NCI-H1417 (cell line): ENCODE results near the gene MUC20.

ENCODE experiments used
- DNase-seq, 3 experiments: peaks; one replicate each; lab custom pipeline; 2025; lab: John Stamatoyannopoulos, UW

Gene MUC20

DNA sequence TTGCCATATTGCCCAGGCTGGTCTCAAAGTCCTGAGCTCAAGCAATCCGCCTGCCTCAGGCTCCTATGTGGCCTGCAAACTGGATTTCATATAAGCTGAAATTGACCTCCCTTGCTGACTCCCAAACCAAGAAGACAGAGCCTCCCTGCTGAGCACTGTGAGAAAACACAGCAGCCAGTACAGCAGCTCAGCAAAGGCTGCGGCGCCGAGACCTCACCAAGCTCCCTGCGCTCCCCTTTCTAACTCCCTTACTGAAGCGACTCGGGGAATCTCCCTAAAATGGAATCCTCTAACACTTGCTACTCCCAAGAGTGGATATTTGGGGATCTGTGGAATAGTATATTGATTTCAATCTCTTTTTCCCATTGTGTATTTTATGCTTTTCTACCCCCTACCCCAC is 34.6 kb downstream of the MUC20 start:
- DNase-seq, result no peak

DNA sequence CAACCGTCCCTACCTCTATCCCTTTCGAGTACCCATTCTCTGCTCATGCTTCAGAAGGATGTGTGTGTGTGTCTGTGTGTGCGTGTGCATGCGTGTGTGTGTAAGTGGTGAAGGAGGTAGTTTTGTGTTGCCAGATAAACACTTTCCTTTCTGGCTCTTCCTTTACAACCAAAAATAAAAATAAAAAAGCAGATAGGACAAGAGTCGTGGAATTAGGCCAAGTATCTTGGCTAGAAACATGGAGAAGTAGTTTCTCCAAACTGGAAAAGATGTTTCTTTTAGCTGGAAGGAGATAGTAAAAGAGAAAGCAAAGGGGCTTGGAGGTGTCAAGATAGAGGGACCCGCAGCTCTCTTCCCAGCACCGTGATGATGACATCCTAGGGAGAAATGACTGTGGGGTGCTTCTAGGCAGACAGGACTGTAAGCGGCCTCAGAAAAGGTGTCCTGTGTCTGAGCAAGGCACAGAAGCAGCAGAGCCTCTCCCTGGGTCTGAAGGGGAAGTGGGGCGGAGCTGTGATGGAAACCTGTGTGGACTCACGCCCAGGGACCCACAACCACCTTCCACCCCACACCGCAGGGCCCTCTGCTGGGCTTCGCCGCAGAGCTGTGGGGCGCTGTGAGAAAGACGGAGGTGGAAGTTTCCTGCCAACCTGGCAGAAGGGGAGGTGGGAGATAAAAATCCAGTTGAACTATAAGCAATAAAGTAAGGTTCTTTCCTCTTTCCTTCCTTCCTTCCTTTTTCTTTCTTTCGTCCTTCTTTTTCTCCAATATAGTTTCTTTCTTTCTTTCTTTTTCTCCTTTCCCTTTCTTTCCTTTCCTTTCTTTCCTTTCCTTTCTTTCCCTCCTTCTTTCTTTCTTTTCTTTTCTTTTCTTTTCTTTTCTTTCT is 35.3 kb downstream of the MUC20 start:
- no peak for DNase-seq

DNA sequence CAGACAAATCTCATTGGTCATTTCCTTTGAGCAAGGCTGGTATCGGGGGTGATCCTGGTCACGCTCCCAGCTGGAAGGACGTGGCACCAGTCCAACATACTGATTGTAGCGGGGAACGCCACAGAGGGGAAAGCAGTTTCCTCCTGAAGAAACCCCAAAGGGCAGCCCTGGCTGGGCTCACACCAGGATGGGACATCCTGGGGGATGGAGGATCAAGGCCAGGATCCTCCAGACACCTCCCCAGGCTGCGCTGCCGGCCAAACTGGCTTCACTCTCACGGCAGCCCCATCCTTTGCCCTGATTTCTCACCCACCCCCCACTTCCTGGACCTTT is 36.6 kb downstream of the MUC20 start:
- DNase-seq, result no peak

DNA sequence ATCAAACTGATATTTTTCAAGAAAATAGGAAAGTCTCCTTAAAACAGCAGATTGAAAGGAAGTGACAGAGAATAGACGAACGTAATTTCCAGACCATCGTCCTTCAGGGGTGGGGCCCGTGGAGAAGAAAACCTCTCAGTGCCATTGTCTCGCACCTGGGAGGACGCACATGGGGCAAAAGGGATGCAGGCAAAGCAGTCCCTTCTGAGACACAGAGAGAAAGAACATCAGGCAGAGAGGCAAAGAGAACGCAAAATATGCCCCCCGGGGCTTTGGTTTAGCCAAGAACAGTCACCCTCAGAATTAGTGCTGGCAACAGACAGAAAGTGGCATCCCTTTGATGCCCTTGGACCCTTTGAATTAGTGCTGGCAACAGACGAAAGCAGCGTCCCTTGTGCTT is 37.0 kb downstream of the MUC20 start:
- DNase-seq, result no peak

DNA sequence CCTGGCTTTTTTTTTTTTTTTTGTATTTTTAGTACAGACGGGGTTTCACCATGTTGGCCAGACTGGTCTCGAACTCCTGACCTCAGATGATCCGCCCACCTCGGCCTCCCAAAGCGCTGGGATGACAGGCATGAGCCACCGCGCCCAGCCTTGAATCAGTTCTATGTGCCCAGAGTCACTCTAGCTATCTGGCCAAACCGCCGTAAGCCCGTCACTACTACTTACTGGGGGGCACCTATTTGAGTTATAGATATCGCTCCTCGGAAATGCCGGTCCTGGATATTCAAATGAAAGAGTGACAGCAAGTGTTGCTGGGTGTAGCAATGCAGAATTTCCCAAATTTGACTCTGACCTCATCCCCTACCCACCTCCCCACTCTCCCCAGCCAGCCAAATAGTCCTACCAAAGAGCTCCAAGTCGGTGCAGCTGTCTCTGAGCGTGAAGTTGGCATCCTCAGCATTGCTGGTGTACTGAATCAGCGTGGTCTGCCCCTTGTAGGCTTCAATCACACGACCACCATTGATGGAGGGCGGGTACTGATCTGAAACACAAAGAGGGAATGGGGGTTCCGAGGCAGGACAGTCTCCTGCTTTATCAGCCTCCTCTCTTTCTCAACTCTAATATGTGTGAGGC is 38.1 kb downstream of the MUC20 start:
- no peak for DNase-seq

DNA sequence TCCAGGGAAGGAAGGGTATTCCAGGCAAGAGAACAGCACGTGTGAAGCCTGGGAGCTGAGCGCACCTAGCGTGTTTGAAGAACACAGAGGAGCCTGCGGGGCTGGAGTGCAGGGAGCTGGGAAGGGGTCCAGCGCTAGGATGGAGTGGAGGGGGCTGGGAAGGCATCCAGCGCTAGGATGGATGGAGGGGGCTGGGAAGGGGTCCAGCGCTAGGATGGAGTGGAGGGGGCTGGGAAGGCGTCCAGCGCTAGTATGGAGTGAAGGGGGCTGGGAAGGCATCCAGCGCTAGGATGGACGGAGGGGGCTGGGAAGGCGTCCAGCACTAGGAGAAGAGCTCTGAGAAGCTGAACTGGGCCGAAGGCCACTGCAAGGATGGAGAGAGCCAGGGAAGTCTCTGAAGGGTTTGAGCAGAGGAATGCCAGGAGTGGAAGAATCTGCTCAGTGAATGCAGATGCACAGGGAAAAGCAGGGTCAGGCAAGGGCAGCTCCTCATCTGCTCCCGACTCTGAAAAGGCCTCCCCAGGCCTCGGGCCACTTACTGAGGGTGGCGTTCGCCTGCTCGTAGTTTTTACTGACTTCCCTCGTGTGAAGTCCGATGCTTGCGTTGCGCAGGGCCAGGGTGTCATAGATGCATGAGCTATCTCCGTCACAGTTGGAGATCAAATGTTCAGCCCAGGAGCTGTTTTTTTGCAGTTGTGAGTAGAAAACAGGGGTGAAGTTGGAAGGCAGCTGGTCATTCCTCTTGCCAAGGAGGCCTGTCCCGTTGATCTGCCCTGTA is 39.8 kb downstream of the MUC20 start:
- no peak for DNase-seq

DNA sequence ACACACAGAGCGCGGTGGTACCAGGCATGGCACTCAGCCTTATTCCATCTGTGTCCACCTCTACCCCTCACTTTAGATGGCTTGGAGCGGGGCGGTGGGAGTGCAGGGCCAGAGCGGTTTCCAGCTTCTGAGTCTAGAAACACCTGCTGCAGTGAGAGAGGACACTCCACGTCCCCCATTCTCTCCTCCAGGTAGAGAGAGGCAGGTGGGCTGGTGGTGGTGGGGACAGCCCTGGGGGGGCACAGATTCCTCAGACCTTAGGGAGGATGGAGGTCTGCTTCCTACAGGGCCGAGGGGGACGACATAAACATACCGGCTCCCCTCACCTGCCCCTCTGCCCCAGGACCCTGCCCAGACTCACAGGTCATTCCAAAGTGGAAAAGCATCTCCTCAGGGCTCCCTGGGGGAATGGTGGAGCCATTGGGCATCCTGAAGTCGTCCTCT is 40.4 kb downstream of the MUC20 start:
- DNase-seq, result no peak

DNA sequence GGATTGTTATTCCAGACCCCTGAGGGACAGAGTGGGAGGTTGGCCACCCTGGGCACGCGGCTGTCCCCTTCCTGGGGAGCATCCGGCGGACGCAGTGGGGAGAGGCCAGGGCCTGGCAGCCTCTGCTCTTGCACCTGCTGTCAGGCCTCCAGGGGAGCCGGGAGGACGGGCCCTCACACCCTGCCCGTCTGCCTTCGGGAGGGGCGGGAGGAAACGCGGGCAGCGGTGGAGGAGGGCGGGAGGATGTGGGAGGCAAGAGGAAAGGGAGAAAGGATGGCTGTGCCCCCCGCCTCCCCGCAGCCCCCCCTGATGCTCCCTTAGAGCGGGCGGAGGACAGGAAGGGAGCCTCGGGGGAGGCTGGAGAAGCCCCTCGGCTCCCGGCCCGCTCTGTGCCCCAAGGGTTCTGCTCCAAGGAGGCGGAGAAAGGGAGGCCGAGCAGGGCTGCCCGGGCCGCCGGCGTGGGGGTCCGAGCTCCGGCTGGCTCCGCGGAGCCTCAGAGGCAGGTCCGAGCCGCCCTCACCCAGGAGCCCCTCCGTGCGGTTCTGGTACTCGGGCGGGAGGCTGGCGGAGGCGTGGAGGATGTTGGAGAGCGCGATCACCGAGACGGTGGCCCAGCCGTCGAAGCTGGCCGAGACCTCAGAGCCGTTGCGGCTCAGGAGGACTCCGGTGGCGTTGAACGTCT is 40.9 kb downstream of the MUC20 start:
- peak in 1 of 3 experiments; percentile 8 for DNase-seq

DNA sequence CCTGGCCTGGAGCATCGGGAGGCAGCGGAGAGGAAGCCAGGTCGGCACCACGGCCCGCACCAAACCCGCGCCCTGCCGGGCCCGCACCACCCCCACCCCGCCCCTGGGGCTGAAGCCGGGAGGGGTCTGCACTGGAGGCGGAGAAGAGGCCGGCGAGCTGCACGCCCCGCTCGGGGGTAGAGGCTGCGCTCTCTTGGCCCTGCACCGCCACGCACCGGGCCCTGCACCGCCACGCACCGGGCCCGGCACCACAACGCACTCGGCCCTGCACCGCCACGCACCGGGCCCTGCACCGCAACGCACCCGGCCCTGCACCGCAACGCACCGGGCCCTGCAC is 41.4 kb downstream of the MUC20 start:
- no peak for DNase-seq

DNA sequence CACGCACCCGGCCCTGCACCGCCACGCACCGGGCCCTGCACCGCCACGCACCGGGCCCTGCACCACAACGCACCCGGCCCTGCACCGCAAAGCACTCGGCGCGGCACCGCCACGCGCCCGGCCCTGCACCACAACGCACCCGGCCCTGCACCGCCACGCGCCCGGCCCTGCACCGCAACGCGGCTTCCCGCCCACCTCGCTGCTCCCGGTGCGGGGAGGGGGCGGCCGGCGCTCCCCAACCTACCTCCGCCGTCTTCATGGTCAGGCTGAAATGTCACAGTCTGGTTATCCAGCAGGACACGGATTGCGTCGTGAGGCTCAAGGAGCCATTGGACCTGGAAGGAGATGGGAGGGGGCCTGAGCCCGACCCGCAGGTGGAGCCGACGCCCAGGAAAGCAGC is 41.8 kb downstream of the MUC20 start:
- DNase-seq, result no peak

DNA sequence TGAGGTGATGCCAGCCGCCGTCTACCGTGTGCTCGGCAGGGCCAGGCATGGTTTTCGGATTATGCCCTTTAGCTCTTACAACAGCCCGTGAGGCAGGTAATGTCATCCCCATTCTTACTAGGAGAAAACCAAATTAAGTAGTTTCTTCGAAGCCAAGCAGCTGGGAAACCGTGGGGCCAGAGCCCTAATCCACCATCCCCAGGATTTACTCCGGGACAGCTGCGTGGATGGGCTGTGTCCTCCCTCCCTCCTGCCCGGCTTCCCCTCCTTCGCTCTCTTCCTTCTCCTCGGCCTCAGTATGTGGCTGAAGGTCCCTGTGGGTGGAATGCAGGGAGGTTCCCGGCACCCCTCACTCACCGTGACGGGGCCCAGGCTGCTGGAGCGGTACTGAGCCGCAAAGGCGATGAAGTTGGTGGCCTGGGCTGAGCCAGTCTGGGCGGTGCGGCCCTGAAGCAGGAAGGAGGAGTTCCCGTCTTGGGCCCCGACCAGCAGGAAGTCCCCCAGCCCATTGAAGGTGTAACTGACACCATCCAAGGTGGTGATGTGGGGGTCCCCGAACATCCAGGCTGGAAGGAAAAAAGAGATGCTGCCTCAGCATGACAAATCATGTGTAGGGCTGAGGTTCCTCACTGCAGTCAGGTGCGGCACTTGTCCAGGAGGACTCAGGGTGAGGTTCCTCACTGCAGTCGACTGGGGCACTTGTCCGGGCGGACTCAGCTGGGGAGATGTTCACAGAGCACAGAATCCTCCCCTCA is 42.5 kb downstream of the MUC20 start:
- no peak for DNase-seq

DNA sequence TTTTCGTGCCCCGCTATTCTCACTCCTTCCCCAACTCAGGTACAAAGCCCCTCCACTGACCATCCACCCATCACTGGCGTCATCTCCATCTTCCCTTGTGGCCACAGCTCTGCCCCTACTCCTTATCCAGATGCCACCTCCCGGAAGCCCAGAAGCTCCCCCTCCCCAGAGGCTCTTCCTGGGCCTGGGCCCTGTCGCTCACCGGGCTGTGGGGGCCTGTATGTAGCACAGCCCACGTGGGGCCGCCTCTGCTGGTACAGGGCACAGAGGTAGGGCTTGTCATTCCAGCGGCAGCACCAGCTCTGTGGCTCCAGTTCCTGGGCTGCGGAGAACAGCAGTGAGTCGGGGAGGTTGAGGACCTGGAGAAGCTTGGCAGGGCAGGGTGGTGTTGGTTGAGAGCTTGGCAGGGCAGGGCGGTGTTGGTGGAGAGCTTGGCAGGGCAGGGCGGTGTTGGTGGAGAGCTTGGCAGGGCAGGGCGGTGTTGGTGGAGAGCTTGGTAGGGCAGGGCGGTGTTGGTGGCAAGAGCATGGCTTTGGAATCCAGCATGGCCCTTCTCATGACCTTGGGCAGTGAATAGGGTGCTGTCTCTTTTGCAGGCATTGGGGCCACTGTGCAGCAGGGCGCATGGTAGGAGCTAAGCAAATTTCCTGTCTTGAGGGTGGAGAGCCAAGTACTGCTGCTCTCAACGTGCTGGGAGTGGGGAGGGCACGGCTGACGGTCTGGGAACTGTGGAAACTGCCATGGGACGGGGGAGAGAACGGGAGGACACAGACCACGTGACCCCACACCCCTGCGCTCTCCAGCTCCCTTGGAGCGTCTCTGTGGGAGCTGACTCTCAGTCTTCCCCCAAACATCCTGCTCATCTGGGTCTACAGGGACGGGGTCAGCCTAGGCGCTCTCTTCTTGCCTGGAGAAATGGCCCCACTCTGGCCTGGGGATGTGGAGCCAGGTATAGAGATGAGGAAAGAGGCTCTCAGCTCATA is 43.4 kb downstream of the MUC20 start:
- no peak for DNase-seq

DNA sequence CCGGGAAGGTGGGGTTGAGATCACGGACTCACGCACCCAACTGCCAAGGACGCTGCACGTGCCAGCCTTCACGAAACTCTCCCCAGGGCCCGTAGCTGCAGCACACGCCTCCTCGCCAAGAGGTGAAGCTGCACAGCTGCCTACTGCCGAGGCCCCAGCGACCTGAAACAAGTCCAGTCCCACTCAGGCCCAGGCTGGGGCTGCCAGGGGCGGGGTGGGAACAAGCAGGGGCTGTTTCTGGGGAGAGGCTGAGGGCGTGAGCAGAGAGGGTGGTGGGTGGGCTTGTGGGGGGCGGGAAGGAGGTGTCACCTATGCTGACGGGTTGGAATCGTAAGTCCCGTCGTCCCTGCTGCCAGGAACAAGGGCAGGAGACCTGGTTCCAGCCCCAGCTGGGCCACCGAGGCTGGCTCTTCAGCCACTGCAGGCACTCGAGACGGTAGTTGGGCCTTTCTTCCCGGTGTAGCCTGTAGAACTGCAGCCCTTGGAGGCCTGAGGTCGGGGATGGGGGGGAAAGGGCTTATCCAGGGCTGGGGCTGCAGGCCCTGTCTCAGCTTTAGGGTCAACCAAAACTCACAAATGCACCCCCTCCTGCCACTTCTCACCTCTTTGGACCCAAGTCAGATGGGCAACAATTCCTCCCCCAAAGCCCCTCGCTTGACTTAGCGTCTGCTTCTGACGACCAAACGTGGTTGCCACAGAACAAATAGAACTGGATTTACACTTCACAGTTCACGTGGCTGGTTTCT is 44.4 kb downstream of the MUC20 start:
- DNase-seq, result no peak

DNA sequence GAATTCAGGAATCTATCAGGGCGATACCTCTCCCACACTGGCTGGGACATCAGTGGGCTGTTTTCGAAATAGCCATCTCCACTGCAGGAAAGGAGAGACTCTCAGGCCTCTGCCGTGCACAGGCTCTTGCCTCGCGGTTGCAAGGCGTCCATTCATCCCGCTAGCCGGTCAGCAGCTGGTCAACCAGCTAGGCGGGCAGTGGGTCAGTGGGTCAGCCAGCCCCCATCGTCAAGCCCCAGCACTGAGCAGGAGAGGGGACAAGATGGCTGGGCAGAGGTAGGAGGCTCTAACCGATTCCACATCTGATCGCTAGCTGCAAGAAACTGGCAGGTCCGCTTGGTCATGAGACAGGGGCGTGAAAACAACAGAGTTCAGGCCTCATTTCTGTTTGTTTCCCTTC is 45.9 kb downstream of the MUC20 start:
- DNase-seq, result no peak

DNA sequence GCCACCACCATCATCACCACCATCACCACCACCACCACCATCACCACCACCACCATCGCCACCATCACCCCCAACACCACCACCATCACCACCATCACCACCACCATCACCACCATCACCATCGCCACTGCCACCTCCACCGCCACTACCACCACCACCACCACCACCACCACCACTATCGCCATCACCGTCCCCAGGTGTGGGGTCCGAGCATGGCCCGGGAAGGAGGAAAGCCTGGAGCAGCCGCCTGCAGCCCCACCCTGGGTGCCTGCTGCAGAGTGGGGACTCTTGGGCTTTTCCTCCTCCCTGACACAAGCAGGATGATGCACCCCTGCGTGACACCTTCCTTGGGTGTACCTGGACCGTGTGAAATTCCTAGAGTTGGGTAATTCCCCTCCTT is 47.0 kb downstream of the MUC20 start:
- DNase-seq, result no peak

DNA sequence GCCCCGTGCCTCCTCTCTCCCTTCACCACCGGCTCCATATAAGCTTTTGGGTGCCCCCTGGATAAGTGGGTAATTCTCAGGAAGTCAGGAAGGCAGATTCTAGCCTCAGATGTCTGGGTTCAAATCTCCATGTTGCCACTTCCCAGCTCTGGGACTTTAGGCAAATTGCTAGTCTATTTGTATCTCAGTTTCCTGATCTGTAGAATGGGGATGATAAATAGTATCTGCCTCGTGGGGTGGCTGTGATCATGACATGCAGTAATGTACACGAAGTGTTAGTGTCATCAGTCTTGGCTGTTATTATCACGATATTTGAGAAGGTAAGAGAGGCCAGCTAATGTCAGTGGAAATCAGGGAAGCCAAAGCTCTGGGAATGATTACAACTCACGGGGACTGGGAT is 47.6 kb downstream of the MUC20 start:
- DNase-seq, result no peak

DNA sequence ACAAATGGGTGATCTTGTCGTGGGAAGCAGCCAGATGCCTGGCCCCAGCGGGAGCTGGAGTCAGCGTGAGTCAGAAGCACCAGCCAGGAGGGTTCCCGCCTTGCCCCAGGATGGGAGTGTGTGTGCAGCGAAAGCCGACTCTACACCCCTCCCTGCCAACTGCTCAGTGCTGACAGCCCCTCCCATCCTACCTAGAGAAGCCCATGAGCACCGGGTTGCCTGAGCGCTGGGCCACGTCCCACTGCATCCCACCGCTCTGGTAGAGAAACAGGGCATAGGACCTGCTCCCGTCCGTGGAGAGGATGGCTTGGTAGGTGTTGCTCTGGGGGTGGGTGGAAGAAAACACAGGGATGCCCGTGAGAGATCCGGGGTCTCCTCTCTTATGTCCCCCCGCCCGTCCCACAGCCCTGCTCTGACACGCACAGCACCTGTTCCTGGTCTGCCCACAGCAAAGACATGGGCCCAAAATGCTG is 48.1 kb downstream of the MUC20 start:
- no peak for DNase-seq

DNA sequence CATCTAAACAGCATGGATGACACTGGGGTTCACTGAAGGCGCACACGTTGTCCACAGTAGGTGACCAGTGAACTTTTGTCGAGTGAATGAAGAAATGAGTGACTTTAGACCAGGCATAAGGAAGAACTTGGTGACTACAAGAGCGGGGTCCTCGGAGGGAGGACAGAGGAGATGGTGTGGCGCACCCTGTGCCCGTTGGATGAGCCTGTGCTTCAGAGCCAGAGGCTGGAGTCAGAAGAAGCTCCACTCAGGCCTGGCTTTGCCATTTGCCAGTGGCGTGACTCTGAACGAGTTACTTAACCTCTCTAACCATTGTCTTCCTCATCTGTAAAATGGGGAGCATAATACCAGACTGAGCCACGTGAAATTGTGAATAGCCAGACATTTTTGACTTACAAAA is 48.8 kb downstream of the MUC20 start:
- DNase-seq, result no peak

DNA sequence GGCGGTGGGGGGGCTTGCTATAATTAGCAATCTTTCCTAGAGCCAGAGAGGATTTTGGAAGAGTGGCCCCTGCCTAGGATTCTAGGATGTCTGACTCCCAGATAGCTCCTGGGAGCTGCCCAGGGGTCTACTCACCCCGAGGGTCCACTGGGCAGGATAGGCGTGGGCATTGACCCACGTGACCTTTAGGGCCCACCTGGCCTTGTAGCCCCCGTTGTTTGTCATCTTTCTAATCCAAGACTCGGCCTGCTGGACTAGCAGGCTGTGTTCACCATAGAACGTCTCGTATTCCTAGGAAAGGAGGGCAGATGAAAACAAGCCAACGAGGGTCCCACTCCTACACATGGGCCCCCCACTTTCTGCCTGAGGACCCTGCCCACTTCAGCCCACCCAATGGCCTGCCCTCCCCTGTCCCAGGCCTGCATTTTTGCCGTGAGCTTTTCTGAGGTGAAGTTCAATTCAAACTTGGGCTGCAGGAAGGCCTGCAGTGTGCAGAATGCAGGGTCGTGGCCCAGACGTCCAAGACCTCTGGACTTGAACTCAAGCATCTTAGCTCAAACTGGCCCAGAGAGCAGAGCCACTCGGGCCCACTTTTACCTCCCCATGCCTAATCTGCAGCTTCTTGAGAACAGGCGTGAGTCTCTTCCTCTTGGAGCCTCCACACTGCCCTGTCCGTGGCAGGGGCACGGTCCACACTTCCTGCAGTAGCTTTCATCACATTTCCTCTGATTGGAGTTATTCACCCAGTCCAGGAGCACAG is 49.5 kb downstream of the MUC20 start:
- no peak for DNase-seq
